RWPE2 (cell line): Measurements from ENCODE around the gene MYMK.

Experiments used
- ATAC-seq: fragments of 200-7000 bp; cut with Tn5 transposase; 3 replicates; pipeline ENCODE4 v1.9.1; 2021; ENCODE audit warnings: low read depth
- DNase-seq: peaks from one replicate; pipeline ENCODE4 v3.0.0-alpha.2; 2020; ENCODE audit warnings: low spot score
- H3K27ac ChIP-seq: fragments of 450-650 bp; 2 replicates; pipeline ENCODE4 v1.5.1; 2017; ENCODE audit warnings: mild to moderate bottlenecking; ENCODE audit not compliant: poor library complexity, severe bottlenecking
- H3K27me3 ChIP-seq: fragments of 250-450 bp; sonication (Bioruptor Pico); 2 replicates; pipeline ENCODE4 v1.5.1; 2021; ENCODE audit warnings: mild to moderate bottlenecking, moderate library complexity; ENCODE audit not compliant: insufficient read depth, poor library complexity, severe bottlenecking
- H3K36me3 ChIP-seq: fragments of 250-450 bp; sonication (Bioruptor Pico); 2 replicates; pipeline ENCODE4 v1.5.1; 2020; ENCODE audit warnings: low read depth, mild to moderate bottlenecking, moderate library complexity
- H3K4me1 ChIP-seq: fragments of 250-450 bp; sonication (Bioruptor Pico); 2 replicates; pipeline ENCODE4 v1.5.1; 2021; ENCODE audit warnings: mild to moderate bottlenecking, moderate library complexity; ENCODE audit not compliant: insufficient read depth, poor library complexity, severe bottlenecking
- H3K4me3 ChIP-seq: fragments of 250-450 bp; sonication (Bioruptor Pico); 2 replicates; pipeline ENCODE4 v1.5.1; 2021; ENCODE audit warnings: mild to moderate bottlenecking, moderate library complexity; ENCODE audit not compliant: severe bottlenecking
- H3K9me3 ChIP-seq: fragments of 250-450 bp; sonication (Bioruptor Pico); 2 replicates; pipeline ENCODE4 v1.5.1; 2021; ENCODE audit warnings: mild to moderate bottlenecking, moderate library complexity; ENCODE audit not compliant: severe bottlenecking
- TF ChIP-seq, protein P1 (sequence below): fragments of 450-650 bp; IDR thresholded peaks from one replicate; pipeline ENCODE4 v1.5.1; 2017; ENCODE audit warnings: mild to moderate bottlenecking, moderate library complexity; ENCODE audit not compliant: poor library complexity, severe bottlenecking

MYMK gene, protein sequence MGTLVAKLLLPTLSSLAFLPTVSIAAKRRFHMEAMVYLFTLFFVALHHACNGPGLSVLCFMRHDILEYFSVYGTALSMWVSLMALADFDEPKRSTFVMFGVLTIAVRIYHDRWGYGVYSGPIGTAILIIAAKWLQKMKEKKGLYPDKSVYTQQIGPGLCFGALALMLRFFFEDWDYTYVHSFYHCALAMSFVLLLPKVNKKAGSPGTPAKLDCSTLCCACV

DNA sequence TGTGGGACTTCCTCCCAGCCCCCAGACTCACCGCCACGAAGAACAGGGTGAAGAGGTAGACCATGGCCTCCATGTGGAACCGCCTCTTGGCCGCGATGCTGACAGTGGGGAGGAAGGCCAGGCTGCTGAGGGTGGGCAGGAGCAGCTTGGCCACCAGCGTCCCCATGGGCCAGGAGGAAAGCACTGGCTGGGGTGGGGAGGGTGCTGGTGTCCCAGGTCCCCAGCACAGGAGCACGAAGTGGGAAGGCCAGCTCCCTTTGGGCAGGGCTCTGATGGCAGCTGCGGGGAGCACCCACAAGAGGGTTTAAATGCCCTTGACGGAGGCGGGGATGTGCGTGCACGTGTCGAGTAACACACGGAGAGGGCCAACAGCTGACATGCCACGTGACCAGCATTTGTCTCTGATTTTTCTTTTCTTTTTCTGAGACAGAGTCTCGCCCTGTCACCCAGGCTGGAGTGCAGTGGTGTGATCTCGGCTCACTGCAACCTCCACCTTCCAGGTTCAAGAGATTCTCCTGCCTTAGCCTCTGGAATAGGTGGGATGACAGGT lies at the start of gene MYMK:
TSS of gene MYMK (minus strand) at position 281 of the 550 bp plus-strand sequence. CDS start at position 166, 115 bp downstream.
- DNase-seq (no peak), ATAC-seq (no peak)
- no peaks in the 10 kb centered on the region for H3K36me3 ChIP-seq
- H3K27me3 ChIP-seq = peaks cover 43% of the 10 kb centered on the region
- TF ChIP-seq, protein P1, sequence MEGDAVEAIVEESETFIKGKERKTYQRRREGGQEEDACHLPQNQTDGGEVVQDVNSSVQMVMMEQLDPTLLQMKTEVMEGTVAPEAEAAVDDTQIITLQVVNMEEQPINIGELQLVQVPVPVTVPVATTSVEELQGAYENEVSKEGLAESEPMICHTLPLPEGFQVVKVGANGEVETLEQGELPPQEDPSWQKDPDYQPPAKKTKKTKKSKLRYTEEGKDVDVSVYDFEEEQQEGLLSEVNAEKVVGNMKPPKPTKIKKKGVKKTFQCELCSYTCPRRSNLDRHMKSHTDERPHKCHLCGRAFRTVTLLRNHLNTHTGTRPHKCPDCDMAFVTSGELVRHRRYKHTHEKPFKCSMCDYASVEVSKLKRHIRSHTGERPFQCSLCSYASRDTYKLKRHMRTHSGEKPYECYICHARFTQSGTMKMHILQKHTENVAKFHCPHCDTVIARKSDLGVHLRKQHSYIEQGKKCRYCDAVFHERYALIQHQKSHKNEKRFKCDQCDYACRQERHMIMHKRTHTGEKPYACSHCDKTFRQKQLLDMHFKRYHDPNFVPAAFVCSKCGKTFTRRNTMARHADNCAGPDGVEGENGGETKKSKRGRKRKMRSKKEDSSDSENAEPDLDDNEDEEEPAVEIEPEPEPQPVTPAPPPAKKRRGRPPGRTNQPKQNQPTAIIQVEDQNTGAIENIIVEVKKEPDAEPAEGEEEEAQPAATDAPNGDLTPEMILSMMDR = no peak
- no peak within 1 kb of the TSS for H3K27ac ChIP-seq
- H3K9me3 ChIP-seq = no peaks in the 10 kb centered on the region
- H3K4me3 ChIP-seq = no peak within 1 kb of the TSS
- H3K4me1 ChIP-seq = no peaks in the 10 kb centered on the region

DNA sequence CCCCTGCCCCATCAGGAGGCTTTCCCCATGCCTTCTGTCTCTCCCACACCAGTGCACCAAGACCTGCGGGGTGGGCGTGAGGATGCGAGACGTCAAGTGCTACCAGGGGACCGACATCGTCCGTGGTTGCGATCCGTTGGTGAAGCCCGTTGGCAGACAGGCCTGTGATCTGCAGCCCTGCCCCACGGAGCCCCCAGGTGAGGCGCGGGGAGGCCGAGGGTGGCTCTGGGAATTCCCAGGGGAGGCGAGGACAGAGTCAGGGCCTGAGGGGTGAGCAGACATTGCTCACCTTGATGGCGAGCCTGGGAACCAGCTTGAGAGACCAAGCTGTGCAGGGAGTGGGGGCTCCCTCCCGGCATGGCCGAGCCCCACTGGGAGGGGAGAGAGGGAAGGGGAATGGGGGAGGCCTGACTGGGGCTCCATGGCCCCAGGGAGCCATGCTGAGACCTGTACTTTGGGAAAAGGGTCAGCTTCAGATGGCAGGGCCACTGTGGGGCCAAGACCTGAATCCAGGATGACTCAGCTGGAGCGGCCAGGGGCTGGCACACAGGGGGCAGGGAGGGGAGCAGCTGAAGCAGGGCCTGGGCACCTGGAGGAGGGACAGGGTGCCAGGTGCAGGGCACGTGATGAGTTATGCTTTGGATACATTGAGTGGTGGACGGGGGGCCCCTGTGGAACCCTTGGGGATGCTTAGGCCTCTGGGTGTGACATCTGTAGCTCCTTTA lies 49.2 kb upstream of the MYMK start:
- no peak overlapping the region for H3K27ac ChIP-seq
- peaks cover 29% of the 10 kb centered on the region for H3K27me3 ChIP-seq
- DNase-seq (no peak), ATAC-seq (no peak)
- H3K4me1 ChIP-seq = no peaks in the 10 kb centered on the region
- H3K36me3 ChIP-seq = no peaks in the 10 kb centered on the region
- no peaks in the 10 kb centered on the region for H3K9me3 ChIP-seq
- TF ChIP-seq, protein P1 = no peak
- H3K4me3 ChIP-seq = no peak overlapping the region

DNA sequence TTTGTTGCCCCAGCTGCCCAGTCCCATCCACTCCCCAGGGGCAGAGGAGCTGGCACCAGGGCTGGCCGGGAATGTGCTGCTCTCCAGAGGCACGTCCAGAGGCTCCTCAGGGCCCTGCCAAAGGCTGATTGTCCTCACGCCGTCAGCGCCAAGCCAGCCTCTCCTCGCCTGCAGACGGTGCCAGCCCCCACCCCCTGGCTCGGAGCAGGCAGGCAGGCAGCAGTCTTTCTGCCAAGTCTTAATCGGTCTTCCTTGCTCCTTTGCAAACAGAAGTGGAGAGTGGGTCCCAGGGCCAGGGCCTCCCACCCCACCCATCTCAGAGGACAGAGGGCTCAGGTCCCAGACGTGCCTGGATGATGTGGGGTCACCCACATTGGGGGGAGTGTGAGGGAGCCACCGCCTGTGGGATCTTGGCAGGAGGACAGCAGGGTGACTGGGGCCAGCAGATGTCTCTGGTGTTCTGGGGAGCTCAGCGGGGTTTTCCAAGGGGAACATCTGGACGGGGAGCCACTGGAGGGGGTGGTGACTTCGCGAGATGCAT lies 48.1 kb upstream of the MYMK start:
- H3K9me3 ChIP-seq = no peaks in the 10 kb centered on the region
- DNase-seq (no peak), ATAC-seq (peak; percentile 21; the same call in 1 of the 3 replicates)
- H3K27me3 ChIP-seq = peaks cover 29% of the 10 kb centered on the region
- TF ChIP-seq, protein P1 = no peak
- H3K36me3 ChIP-seq = no peaks in the 10 kb centered on the region
- H3K4me1 ChIP-seq = no peaks in the 10 kb centered on the region
- H3K27ac ChIP-seq = no peak overlapping the region
- no peak overlapping the region for H3K4me3 ChIP-seq

DNA sequence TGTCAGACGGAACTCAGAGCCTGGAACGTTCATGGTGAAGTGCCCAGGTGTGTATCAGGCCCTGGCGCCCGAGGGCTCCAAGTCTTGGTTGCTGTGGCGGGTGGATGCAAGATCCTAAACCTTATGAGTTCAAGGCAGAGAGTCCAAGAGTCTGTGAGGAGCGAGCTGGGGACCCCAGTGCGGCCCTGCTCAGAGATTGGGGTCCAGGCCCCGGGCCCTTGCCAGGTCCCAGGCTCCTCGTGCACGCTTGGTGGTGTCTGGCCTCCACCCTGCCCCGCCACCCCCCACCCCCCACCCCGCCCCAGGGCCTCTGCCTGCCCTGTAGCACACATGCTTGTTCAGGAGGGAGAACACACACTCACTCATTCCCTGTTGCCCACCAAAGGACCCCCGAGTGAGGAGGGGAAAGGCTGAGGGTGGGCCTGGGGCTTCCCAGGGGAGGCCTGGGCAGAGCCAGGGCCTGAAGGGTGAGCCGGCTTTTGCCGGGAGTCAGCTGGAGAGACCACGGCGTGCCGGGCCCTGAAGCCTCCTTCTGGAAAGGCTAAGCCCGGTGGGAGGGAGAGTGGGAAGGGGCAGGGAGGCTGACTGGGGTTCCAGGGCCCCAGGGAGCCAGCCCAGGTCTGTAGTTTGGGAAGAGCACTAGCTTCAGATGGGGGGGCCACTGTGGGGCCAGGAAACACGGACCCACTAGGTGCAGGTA lies 47.3 kb upstream of the MYMK start:
- H3K4me1 ChIP-seq = no peaks in the 10 kb centered on the region

More for the DNA sequence above, 47.3 kb upstream of the MYMK start:
- TF ChIP-seq, protein P1 = no peak
- Histone ChIP-seq H3K36me3 (no peaks in the 10 kb centered on the region), H3K9me3 (no peaks in the 10 kb centered on the region), H3K27me3 (peaks cover 25% of the 10 kb centered on the region), H3K27ac (no peak overlapping the region), H3K4me3 (no peak overlapping the region)
- no peak for DNase-seq
- no peak for ATAC-seq
